ENCODE data around the gene FXYD5. TPM values are rescaled to one million over a fixed set of nuclear protein-coding genes. Genes with fewer than 3 reads are reported as not detected.

Gene FXYD5
- total RNA-seq, 1 experiment from 2014 or later = 123 TPM

- ATAC-seq (0 out of 2 replicates have a peak, but pooled peaks have one; percentile 3), DNase-seq (ENCODE audit: low read depth, low spot score) (no peak)
- Histone ChIP-seq H4K20me1 (ENCODE audit: insufficient read depth) (no peaks in the 10 kb centered on the region), H3K4me2 (ENCODE audit: low read length) (peak overlapping the region; percentile 51), H3K9ac (ENCODE audit: low read length) (0 out of 2 replicates have a peak overlapping the region, but pooled peaks have one; percentile 6), H3K27ac (ENCODE audit: low read depth, low read length) (peak overlapping the region; percentile 52; the same call in 1 of the 2 replicates), H3K36me3 (ENCODE audit: control insufficient read depth in 1 of 2, insufficient read depth in 2 of 2, low read length in 2 of 2) (no peaks in the 10 kb centered on the region), H3K79me2 (ENCODE audit: insufficient read depth, low read length) (no peaks in the 10 kb centered on the region), H3K4me1 (ENCODE audit: control insufficient read depth in 1 of 2, insufficient read depth in 2 of 2, low read length in 2 of 2) (peaks cover 14 to 38% of the 10 kb centered on the region in 2 experiments), H3K27me3 (ENCODE audit: insufficient read depth, low read length) (no peaks in the 10 kb centered on the region), H2AFZ (ENCODE audit: low read depth, low read length, poor library complexity, severe bottlenecking) (no peak overlapping the region), H3K9me2 (ENCODE audit: insufficient read depth) (no peaks in the 10 kb centered on the region), H3K9me3 (ENCODE audit: control insufficient read depth in 1 of 2, insufficient read depth in 1 of 2, low read depth in 1 of 2, low read length in 2 of 2) (peaks cover 0 to 11% of the 10 kb centered on the region in 2 experiments; a peak in 1 of 4 replicates), H3K4me3 (replicated peaks in 1 of 2; ENCODE audit: low read depth in 1 of 2, low read length in 2 of 2) (peak overlapping the region in 1 of 2 experiments; percentile 5; a peak in 1 of 4 replicates)
- no TSS peak for BruUV-seq (replicated peaks)
- intact Hi-C loops (cut with micrococcal nuclease) = no loop called here
- ChIA-PET RAD21 (ENCODE audit: low non-redundant PET in 1 of 2, low total read pairs in 2 of 2, uncharacterized antibody in 2 of 2, unreplicated experiment in 2 of 2) (no interaction called here), CTCF (interaction anchor here (1.4 kb wide), 1 partner anchor 40 kb away, joined by 4 read pairs; no protein-coding TSS in a partner anchor), POLR2A (interaction anchor here (1.0 to 1.2 kb wide), 2 partner anchors 18 to 35 kb away, joined by 3 read pairs; partner anchors contain the start of gene FXYD7)
- TF ChIP-seq SIN3A (IDR thresholded peaks at IDR 0.05; ENCODE audit: low read depth) (0 out of 2 replicates have a peak, but pooled peaks have one; percentile 40), YY1 (IDR thresholded peaks at IDR 0.05; ENCODE audit: extremely low read depth, insufficient replicate concordance, low read depth, low read length) (no peak), ZFX (IDR thresholded peaks at IDR 0.05) (no peak), REST (IDR thresholded peaks at IDR 0.05; ENCODE audit: low read depth) (no peak), FOSL1 (IDR thresholded peaks at IDR 0.05; ENCODE audit: low read depth) (0 out of 2 replicates have a peak, but pooled peaks have one; percentile 1), EGR1 (IDR thresholded peaks at IDR 0.05; ENCODE audit: low read depth) (no peak), SP1 (IDR thresholded peaks at IDR 0.05; ENCODE audit: low read depth) (no peak), MAX (IDR thresholded peaks at IDR 0.05) (peak; percentile 1; the same call in 1 of the 2 replicates), POLR2AphosphoS5 (IDR thresholded peaks at IDR 0.05; ENCODE audit: low read depth, low read length) (no peak), CEBPB (IDR thresholded peaks at IDR 0.05; ENCODE audit: low read depth) (no peak), EZH2phosphoT487 (IDR thresholded peaks at IDR 0.05; ENCODE audit: borderline replicate concordance) (no peak), EZH2 (IDR thresholded peaks at IDR 0.05) (no peak)
Observed at GRCh38 chr19:35106898-35107541, 47.5 kb upstream of the FXYD5 start.
